GM12878 (cell line): ENCODE measurements around the gene NOM1. TPM values are rescaled to one million over a fixed set of nuclear protein-coding genes. Genes with fewer than 3 reads are reported as not detected.

Experiments
- DPF2 ChIP-seq: fragments of 450-650 bp; IDR thresholded peaks from 2 replicates; pipeline ENCODE4 v1.6.1; 2017; ENCODE audit warnings: mild to moderate bottlenecking
- MEF2B ChIP-seq: fragments of 450-650 bp; IDR thresholded peaks from 2 replicates; pipeline ENCODE4 v1.6.1; 2018; ENCODE audit warnings: mild to moderate bottlenecking, moderate library complexity; ENCODE audit not compliant: partially characterized antibody, poor library complexity, severe bottlenecking
- MXI1 ChIP-seq: fragments of 150-350 bp; IDR thresholded peaks from 2 replicates; pipeline ENCODE4 v1.6.1; 2011; ENCODE audit warnings: low read depth, mild to moderate bottlenecking, inconsistent platforms, low read length, improper control_type of control experiment
- PAX5 ChIP-seq: IDR thresholded peaks from 2 replicates; pipeline ENCODE4 v1.6.1; 2011; ENCODE audit warnings: low read depth, low read length, borderline replicate concordance
- SP1 ChIP-seq: IDR thresholded peaks from one replicate; pipeline ENCODE4 v1.6.1; 2011; ENCODE audit warnings: low read depth, low read length
- SRF ChIP-seq, 2 experiments: IDR thresholded peaks; 2 replicates each; pipeline ENCODE4 v1.6.1; 2011; ENCODE audit warnings: low read depth in 2 of 2, low read length in 2 of 2, mild to moderate bottlenecking in 1 of 2, moderate library complexity in 1 of 2
- STAT3 ChIP-seq: IDR thresholded peaks from 2 replicates; pipeline ENCODE4 v1.6.1; 2011; ENCODE audit warnings: low read depth, low read length, improper control_type of control experiment
- YY1 ChIP-seq: IDR thresholded peaks from 2 replicates; pipeline ENCODE4 v1.6.1; 2011; ENCODE audit warnings: low read depth, mild to moderate bottlenecking, low read length
- ZBTB4 ChIP-seq: fragments of 450-650 bp; formaldehyde crosslinking; IDR thresholded peaks from 2 replicates; pipeline ENCODE4 v1.4.0; 2022; ENCODE audit warnings: mild to moderate bottlenecking, moderate library complexity
- ZNF217 ChIP-seq: fragments of 450-650 bp; IDR thresholded peaks from 2 replicates; pipeline ENCODE4 v1.6.1; 2017; ENCODE audit warnings: antibody characterized with exemption, mild to moderate bottlenecking
- ZNF592 ChIP-seq: fragments of 450-650 bp; IDR thresholded peaks from 2 replicates; pipeline ENCODE4 v1.6.1; 2017; ENCODE audit warnings: mild to moderate bottlenecking, moderate library complexity
- polyA plus RNA-seq, 11 experiments: library from polyadenylated mRNA; depleted of rRNA in 4 of 11; unstranded in 6 of 11; stranded (reverse) in 5 of 11; fragments of >200 nt; fragmentation: Nextera tagmentation in 4 of 11; fragmentation: Illumina TruSeq in 1 of 11; extraction: Ambion mirVana in 4 of 11; extraction: Trizol in 1 of 11; gene quantifications; 1 replicate in 1 of 11; 2 replicates in 10 of 11; pipeline versions ENCODE4 v1.2.1 to v1.2.3, GENCODE V29; 2011 to 2016; ENCODE audit warnings: inconsistent platforms in 2 of 11, missing spikeins in 2 of 11, low read depth in 1 of 11
- total RNA-seq, 4 experiments: library from RNA; depleted of rRNA in 3 of 4; stranded (reverse); fragments of >200 nt in 3 of 4; fragmentation: Illumina TruSeq in 1 of 4; extraction: Trizol in 1 of 4; gene quantifications; 2 replicates each; pipeline versions ENCODE4 v1.2.1 to v1.2.3, GENCODE V29; 2013 to 2021
- TF ChIP-seq, protein P1 (sequence below): IDR thresholded peaks from 2 replicates; pipeline ENCODE4 v1.6.1; 2011; ENCODE audit warnings: borderline replicate concordance, low read depth, mild to moderate bottlenecking, moderate library complexity, low read length; ENCODE audit not compliant: insufficient read depth, poor library complexity, severe bottlenecking
- TF ChIP-seq, protein P2 (sequence below): IDR thresholded peaks from 2 replicates; pipeline ENCODE4 v1.6.1; 2012; ENCODE audit warnings: low read depth, low read length, improper control_type of control experiment
- TF ChIP-seq, protein P3 (sequence below): fragments of 450-650 bp; IDR thresholded peaks from 2 replicates; pipeline ENCODE4 v1.6.1; 2014; ENCODE audit warnings: mild to moderate bottlenecking
- TF ChIP-seq, protein P4 (sequence below): fragments of 450-650 bp; IDR thresholded peaks from 2 replicates; pipeline ENCODE4 v1.6.1; 2018; ENCODE audit warnings: borderline replicate concordance, mild to moderate bottlenecking; ENCODE audit not compliant: partially characterized antibody

Gene NOM1
- total and polyA plus RNA-seq, 10 of the 15 experiments (the other 5 are each of a cell fraction or from before 2014, with no cell fraction given): 2.9 to 21.3 (median 17.8) TPM

DNA sequence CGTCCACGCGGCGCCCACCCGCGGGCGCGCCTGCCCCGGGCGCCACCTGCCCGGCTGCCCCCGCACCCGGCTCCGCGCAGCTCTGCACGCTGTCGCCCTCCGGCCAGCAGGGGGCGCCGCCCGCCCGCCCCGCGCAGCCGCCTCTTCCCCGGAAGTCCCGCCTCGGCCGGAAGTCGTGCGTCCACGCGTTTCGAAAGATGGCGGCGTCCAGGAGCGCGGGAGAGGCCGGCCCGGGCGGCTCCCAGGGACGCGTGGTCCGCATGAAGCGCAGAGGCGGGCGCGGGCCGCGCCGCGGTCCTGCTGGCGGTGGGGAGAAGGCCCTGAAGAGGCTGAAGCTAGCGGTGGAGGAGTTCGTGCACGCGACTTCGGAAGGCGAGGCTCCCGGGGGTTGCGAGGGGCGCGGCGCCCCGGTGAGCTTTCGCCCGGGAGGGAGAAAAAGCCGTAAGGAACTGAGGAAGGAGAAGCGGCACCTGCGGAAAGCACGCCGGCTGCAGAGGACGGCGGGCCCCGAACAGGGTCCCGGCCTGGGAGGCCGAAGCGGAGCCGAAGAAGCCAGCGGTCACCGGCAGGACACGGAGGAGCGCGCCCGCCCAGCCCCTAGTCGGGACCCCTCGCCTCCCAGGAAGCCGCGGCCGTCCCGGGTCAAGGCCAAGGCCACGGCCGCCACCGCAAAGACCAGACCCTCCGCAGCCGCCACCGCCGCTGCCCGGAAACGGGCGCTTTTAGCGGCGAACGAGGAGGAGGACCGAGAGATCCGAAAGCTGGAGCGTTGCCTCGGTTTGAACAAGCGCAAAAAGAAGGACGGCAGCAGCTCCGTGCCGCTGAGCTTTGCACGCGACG is at the start of gene NOM1 (continued):
- TF ChIP-seq MEF2B: no peak
- TF ChIP-seq, protein P1, sequence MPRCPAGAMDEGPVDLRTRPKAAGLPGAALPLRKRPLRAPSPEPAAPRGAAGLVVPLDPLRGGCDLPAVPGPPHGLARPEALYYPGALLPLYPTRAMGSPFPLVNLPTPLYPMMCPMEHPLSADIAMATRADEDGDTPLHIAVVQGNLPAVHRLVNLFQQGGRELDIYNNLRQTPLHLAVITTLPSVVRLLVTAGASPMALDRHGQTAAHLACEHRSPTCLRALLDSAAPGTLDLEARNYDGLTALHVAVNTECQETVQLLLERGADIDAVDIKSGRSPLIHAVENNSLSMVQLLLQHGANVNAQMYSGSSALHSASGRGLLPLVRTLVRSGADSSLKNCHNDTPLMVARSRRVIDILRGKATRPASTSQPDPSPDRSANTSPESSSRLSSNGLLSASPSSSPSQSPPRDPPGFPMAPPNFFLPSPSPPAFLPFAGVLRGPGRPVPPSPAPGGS: no peak
- no peak for TF ChIP-seq STAT3
- TF ChIP-seq, protein P2, sequence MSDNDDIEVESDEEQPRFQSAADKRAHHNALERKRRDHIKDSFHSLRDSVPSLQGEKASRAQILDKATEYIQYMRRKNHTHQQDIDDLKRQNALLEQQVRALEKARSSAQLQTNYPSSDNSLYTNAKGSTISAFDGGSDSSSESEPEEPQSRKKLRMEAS: peak; percentile 81
- no peak for TF ChIP-seq SP1
- no peak for TF ChIP-seq SRF (IDR thresholded peaks at IDR 0.05; ENCODE audit: low read depth in 2 of 2, low read length in 2 of 2)
- no peak for TF ChIP-seq ZBTB4
- peak; percentile 99 for TF ChIP-seq MXI1
- no peak for TF ChIP-seq PAX5
- TF ChIP-seq, protein P3, sequence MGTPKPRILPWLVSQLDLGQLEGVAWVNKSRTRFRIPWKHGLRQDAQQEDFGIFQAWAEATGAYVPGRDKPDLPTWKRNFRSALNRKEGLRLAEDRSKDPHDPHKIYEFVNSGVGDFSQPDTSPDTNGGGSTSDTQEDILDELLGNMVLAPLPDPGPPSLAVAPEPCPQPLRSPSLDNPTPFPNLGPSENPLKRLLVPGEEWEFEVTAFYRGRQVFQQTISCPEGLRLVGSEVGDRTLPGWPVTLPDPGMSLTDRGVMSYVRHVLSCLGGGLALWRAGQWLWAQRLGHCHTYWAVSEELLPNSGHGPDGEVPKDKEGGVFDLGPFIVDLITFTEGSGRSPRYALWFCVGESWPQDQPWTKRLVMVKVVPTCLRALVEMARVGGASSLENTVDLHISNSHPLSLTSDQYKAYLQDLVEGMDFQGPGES: 0 out of 2 replicates have a peak, but pooled peaks have one; percentile 44
- peak; percentile 99 for TF ChIP-seq YY1
- TF ChIP-seq ZNF217: 0 out of 2 replicates have a peak, but pooled peaks have one; percentile 8
- TF ChIP-seq, protein P4, sequence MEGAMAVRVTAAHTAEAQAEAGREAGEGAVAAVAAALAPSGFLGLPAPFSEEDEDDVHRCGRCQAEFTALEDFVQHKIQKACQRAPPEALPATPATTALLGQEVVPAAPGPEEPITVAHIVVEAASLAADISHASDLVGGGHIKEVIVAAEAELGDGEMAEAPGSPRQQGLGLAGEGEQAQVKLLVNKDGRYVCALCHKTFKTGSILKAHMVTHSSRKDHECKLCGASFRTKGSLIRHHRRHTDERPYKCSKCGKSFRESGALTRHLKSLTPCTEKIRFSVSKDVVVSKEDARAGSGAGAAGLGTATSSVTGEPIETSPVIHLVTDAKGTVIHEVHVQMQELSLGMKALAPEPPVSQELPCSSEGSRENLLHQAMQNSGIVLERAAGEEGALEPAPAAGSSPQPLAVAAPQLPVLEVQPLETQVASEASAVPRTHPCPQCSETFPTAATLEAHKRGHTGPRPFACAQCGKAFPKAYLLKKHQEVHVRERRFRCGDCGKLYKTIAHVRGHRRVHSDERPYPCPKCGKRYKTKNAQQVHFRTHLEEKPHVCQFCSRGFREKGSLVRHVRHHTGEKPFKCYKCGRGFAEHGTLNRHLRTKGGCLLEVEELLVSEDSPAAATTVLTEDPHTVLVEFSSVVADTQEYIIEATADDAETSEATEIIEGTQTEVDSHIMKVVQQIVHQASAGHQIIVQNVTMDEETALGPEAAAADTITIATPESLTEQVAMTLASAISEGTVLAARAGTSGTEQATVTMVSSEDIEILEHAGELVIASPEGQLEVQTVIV: no peak
- TF ChIP-seq DPF2: no peak
- peak; percentile 80; the same call in 1 of the 2 replicates for TF ChIP-seq ZNF592
